ENCODE data around the gene KCNK10. TPM values are rescaled to one million over a fixed set of nuclear protein-coding genes. Genes with fewer than 3 reads are reported as not detected.

KCNK10 gene, protein sequence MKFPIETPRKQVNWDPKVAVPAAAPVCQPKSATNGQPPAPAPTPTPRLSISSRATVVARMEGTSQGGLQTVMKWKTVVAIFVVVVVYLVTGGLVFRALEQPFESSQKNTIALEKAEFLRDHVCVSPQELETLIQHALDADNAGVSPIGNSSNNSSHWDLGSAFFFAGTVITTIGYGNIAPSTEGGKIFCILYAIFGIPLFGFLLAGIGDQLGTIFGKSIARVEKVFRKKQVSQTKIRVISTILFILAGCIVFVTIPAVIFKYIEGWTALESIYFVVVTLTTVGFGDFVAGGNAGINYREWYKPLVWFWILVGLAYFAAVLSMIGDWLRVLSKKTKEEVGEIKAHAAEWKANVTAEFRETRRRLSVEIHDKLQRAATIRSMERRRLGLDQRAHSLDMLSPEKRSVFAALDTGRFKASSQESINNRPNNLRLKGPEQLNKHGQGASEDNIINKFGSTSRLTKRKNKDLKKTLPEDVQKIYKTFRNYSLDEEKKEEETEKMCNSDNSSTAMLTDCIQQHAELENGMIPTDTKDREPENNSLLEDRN
- not detected in 2 replicates for total RNA-seq

DNA sequence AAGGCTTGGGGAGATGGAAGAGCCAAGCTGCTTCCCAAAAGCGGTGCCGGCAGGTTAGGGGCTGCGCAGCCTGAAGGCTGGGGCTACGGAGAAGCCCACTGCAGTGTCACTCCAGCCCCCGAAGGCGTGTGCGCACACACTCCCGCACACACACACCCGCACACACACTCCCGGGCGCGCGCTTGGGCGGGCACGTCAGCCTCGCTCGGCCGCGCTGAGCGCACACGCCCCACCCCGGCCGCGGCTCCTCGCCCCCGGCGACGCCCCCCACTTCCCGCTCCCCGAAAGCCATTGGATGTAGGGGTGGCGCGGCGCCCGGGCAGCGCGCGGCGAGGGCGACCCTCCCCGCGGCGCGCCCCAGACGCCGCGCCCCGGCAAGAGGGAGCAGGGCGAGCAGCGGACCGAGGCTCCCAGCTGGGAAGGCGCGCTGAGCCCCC is at the start of gene KCNK10:
Gene KCNK10 (minus strand): TSS at position 184 of the 437 bp plus-strand sequence. CDS start 471 bp downstream, outside the sequence.

Other genes starting within 250 kb of the KCNK10 start
- 17.2 and 33.1 TPM in 2 replicates for gene SPATA7, start 62.4 kb upstream of the KCNK10 start, total RNA-seq
- gene PTPN21, start 231.7 kb upstream of the KCNK10 start, total RNA-seq = 10.3 and 14.8 TPM in 2 replicates
- gene ZC3H14, start 239.8 kb upstream of the KCNK10 start, total RNA-seq = 55.4 and 61.0 TPM in 2 replicates